Measurements from ENCODE around the gene SLC12A7.

DNA sequence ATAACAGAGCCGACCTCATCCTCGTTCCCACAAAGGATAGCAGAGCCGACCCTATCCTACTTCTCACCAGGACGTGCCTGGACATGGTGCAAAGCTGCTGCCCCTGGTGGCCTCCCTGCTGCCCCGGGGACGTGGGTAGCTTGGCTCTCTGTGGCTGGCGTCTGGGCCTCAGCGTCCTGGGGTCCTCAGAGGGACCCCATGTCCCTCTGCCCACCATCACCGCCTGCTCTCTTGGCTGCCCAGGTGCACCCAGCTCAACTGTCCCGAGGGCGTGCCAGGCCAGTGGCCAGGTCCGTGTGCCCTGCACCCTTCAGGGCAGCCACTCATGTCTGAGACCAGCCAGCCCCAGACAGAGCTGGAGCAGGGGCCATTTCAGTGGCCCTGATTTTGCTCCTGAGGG is 94.8 kb downstream of the SLC12A7 start:
- no peak for TF ChIP-seq POLR2A (IDR thresholded peaks at IDR 0.05)
- TF ChIP-seq, protein P1, sequence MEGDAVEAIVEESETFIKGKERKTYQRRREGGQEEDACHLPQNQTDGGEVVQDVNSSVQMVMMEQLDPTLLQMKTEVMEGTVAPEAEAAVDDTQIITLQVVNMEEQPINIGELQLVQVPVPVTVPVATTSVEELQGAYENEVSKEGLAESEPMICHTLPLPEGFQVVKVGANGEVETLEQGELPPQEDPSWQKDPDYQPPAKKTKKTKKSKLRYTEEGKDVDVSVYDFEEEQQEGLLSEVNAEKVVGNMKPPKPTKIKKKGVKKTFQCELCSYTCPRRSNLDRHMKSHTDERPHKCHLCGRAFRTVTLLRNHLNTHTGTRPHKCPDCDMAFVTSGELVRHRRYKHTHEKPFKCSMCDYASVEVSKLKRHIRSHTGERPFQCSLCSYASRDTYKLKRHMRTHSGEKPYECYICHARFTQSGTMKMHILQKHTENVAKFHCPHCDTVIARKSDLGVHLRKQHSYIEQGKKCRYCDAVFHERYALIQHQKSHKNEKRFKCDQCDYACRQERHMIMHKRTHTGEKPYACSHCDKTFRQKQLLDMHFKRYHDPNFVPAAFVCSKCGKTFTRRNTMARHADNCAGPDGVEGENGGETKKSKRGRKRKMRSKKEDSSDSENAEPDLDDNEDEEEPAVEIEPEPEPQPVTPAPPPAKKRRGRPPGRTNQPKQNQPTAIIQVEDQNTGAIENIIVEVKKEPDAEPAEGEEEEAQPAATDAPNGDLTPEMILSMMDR (IDR thresholded peaks at IDR 0.05): no peak
